Natural killer cell (primary cell): Measurements from ENCODE around the gene RNGTT. TPM values are rescaled to one million over a fixed set of nuclear protein-coding genes. Genes with fewer than 3 reads are reported as not detected.
A peak's percentile ranks its signal among the peaks of the same experiment; 100 is the strongest.

Experiments used
- ATAC-seq, 3 donors: fragments of 150-1000 bp in 2 of 3; fragments of 200-7000 bp in 1 of 3; cut with Tn5 transposase; 1 replicate in 1 of 3; 2 replicates in 2 of 3; pipeline ENCODE4 v1.10.0; 2021; ENCODE audit warnings: mild to moderate bottlenecking in 2 of 3, moderate library complexity in 2 of 3
- DNase-seq, 2 donors: peaks; one replicate each; pipeline versions ENCODE4 v3.0.0 to v3.0.0-alpha.2; 2013 to 2021; ENCODE audit warnings: mixed read lengths in 1 of 2
- H3K27ac ChIP-seq: one replicate; pipeline ENCODE4 v1.5.1; 2013; ENCODE audit warnings: mild to moderate bottlenecking, low read length
- H3K27me3 ChIP-seq: one replicate; pipeline ENCODE4 v1.6.1; 2013; ENCODE audit warnings: low read length; ENCODE audit not compliant: control insufficient read depth, insufficient read depth
- H3K36me3 ChIP-seq: one replicate; pipeline ENCODE4 v1.6.1; 2013; ENCODE audit warnings: low read length; ENCODE audit not compliant: control insufficient read depth, insufficient read depth
- H3K4me1 ChIP-seq: one replicate; pipeline ENCODE4 v1.6.1; 2013; ENCODE audit warnings: low read length; ENCODE audit not compliant: control insufficient read depth, insufficient read depth
- H3K4me3 ChIP-seq: one replicate; pipeline ENCODE4 v1.5.1; 2013; ENCODE audit warnings: low read length
- H3K9me3 ChIP-seq: one replicate; pipeline ENCODE4 v1.6.1; 2013; ENCODE audit warnings: low read length; ENCODE audit not compliant: control insufficient read depth, insufficient read depth
- H3K27ac Mint-ChIP-seq, 2 donors: one replicate each; pipeline ENCODE4 v1.8.0; 2022; ENCODE audit warnings: mild to moderate bottlenecking in 2 of 2, mixed read lengths in 2 of 2, moderate library complexity in 1 of 2
- H3K27me3 Mint-ChIP-seq, 2 donors: one replicate each; pipeline ENCODE4 v1.8.0; 2022; ENCODE audit warnings: low read depth in 2 of 2, mixed read lengths in 2 of 2
- H3K36me3 Mint-ChIP-seq: one replicate; pipeline ENCODE4 v1.8.0; 2022; ENCODE audit warnings: mixed read lengths
- H3K4me1 Mint-ChIP-seq, 2 donors: one replicate each; pipeline ENCODE4 v1.8.0; 2022; ENCODE audit warnings: mixed read lengths in 2 of 2
- H3K4me3 Mint-ChIP-seq: one replicate; pipeline ENCODE4 v1.8.0; 2022; ENCODE audit warnings: mild to moderate bottlenecking, moderate library complexity, mixed read lengths
- H3K9me3 Mint-ChIP-seq, 2 donors: one replicate each; pipeline ENCODE4 v1.8.0; 2022; ENCODE audit warnings: mixed read lengths in 2 of 2
- WGBS: methylation state at CpG from one replicate; pipeline ENCODE4 v1.1.7; 2013; ENCODE audit warnings: missing lambda C conversion rate; ENCODE audit not compliant: insufficient coverage; 5-methylcytosine and 5-hydroxymethylcytosine counted together
- intact Hi-C: fragments of 100-400 bp; cut with micrococcal nuclease; formaldehyde crosslinking; loops from one replicate; pipeline ENCODE4 v1.14.2; 2022
- total RNA-seq, 4 donors: library from RNA; stranded (reverse); fragments of 120-200 nt in 1 of 4; gene quantifications; one replicate each; pipeline versions ENCODE4 v1.2.3 to v1.2.4, GENCODE V29; 2013 to 2022
- TF ChIP-seq, protein P1 (sequence below): fragments of 200-600 bp; IDR thresholded peaks from one replicate; pipeline ENCODE4 v1.8.0; 2022; ENCODE audit warnings: antibody characterized with exemption

The RNGTT gene
- total RNA-seq, 3 donors from 2014 or later (not counting 1 experiment from before 2014, with no cell fraction given), result 23.1 to 27.2 (median 23.1) TPM

DNA sequence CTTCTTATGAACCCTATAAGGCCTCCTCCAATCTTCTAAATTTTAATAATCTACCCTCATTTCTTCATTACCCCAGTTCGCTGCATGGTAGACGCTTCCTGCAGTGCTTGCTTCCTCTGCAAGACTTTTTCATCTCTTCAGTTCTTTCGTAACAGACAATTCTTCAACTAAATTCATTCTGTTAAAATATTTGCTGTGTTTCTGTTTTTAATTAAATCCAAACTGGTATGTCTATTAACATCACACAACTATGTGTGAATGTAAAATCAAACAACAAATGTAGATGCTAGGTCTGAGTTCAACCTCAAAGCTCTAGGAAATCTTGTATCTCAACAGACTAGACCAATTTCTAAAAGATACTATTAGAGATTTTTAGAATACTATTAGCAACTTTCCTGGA is 199.3 kb downstream of the RNGTT start:
- Histone ChIP-seq H3K27ac (no peak overlapping the region), H3K9me3 (no peaks in the 10 kb centered on the region), H3K27me3 (no peaks in the 10 kb centered on the region), H3K4me3 (no peak overlapping the region), H3K4me1 (no peaks in the 10 kb centered on the region), H3K36me3 (no peaks in the 10 kb centered on the region)
- Mint-ChIP-seq H3K4me3 (no peak overlapping the region), H3K27me3 (no peaks in the 10 kb centered on the region), H3K4me1 (peaks cover 0 to 3% of the 10 kb centered on the region in 2 donors), H3K36me3 (no peaks in the 10 kb centered on the region), H3K27ac (no peak overlapping the region), H3K9me3 (no peaks in the 10 kb centered on the region)
- intact Hi-C loops, result no loop called here
- DNase-seq (no peak), ATAC-seq (no peak)
- TF ChIP-seq, protein P1, sequence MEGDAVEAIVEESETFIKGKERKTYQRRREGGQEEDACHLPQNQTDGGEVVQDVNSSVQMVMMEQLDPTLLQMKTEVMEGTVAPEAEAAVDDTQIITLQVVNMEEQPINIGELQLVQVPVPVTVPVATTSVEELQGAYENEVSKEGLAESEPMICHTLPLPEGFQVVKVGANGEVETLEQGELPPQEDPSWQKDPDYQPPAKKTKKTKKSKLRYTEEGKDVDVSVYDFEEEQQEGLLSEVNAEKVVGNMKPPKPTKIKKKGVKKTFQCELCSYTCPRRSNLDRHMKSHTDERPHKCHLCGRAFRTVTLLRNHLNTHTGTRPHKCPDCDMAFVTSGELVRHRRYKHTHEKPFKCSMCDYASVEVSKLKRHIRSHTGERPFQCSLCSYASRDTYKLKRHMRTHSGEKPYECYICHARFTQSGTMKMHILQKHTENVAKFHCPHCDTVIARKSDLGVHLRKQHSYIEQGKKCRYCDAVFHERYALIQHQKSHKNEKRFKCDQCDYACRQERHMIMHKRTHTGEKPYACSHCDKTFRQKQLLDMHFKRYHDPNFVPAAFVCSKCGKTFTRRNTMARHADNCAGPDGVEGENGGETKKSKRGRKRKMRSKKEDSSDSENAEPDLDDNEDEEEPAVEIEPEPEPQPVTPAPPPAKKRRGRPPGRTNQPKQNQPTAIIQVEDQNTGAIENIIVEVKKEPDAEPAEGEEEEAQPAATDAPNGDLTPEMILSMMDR, result no peak
- WGBS, result 97% methylated on average over 2 of the region's 3 CpGs

DNA sequence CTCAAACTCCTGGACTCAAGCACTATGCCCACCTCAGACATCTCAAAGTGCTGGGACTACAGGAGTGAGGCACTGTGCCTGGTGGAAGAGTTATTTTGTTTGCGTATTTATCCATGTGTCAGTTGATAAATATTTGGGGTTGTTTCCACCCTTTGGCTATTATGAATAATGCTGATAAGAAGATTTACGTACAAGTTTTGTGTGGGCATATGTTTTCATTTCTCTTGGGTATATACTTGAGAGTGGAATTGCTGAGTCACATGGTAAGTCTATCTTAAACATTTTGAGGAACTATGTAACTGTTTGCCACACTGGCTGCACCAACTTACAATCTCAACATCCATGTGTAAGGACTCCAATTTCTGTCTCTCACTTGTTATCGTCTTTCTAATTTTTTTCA is 200.3 kb downstream of the RNGTT start:
- peaks cover 0 to 3% of the 10 kb centered on the region in 2 donors for H3K4me1 Mint-ChIP-seq
- no peaks in the 10 kb centered on the region for H3K4me1 ChIP-seq
- intact Hi-C loops, result no loop called here
- DNase-seq (no peak), ATAC-seq (no peak)
- no peak overlapping the region for H3K27ac ChIP-seq
- 90% methylated on average over 3 of the region's 3 CpGs for WGBS
- no peaks in the 10 kb centered on the region for H3K27me3 Mint-ChIP-seq
- no peaks in the 10 kb centered on the region for H3K27me3 ChIP-seq
- no peak overlapping the region for H3K27ac Mint-ChIP-seq
- no peaks in the 10 kb centered on the region for H3K9me3 ChIP-seq
- no peaks in the 10 kb centered on the region for H3K36me3 Mint-ChIP-seq
- H3K9me3 Mint-ChIP-seq, result no peaks in the 10 kb centered on the region
- TF ChIP-seq, protein P1, result no peak
- no peak overlapping the region for H3K4me3 Mint-ChIP-seq
- no peaks in the 10 kb centered on the region for H3K36me3 ChIP-seq
- H3K4me3 ChIP-seq, result no peak overlapping the region

DNA sequence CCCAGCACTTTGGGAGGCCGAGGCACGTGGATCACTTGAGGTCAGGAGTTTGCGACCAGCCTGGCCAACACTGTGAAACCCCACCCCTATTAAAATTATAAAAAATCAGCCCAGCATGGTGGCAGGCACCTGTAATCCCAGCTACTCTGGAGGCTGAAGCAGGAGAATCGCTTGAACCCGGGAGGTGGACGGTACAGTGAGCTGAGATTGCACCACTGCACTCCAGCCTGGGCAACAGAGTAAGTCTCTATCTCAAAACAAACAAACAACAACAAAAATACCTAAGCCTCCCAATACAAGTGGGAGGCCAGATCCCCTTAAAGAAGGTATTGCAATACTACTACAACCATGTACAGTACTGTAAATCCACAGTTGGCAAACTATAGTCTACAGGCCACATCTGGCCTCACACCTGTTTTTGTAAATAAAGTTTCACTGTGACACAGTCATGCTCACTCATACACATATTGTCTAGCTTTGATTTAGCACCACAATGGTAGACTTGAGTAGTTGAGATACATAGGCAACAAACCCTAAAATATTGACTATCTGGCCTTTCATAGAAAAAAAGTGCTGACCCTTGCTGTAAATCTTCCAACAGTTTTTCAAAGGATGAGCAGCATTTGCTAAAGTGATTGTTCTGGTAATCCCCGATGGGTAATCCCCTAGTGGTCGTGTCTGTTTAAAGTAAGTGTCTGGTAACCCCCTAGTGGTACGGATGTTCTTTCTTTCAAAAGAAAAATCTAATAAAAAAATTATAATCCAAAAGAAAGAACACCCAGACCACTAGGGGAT is 202.0 kb downstream of the RNGTT start:
- H3K4me1 Mint-ChIP-seq, result peaks cover 3 to 5% of the 10 kb centered on the region in 2 donors
- Histone ChIP-seq H3K36me3 (no peaks in the 10 kb centered on the region), H3K27me3 (no peaks in the 10 kb centered on the region), H3K4me1 (no peaks in the 10 kb centered on the region), H3K27ac (no peak overlapping the region), H3K4me3 (no peak overlapping the region), H3K9me3 (no peaks in the 10 kb centered on the region)
- 90% methylated on average over 7 of the region's 9 CpGs for WGBS
- ATAC-seq (peak in 2 of 3 donors; percentile 9 to 56), DNase-seq (peak in 1 of 2 donors; percentile 38)
- no peaks in the 10 kb centered on the region for H3K27me3 Mint-ChIP-seq
- intact Hi-C loops, result no loop called here
- H3K4me3 Mint-ChIP-seq, result no peak overlapping the region
- no peak overlapping the region for H3K27ac Mint-ChIP-seq
- H3K9me3 Mint-ChIP-seq, result no peaks in the 10 kb centered on the region
- H3K36me3 Mint-ChIP-seq, result no peaks in the 10 kb centered on the region
- TF ChIP-seq, protein P1, result no peak

DNA sequence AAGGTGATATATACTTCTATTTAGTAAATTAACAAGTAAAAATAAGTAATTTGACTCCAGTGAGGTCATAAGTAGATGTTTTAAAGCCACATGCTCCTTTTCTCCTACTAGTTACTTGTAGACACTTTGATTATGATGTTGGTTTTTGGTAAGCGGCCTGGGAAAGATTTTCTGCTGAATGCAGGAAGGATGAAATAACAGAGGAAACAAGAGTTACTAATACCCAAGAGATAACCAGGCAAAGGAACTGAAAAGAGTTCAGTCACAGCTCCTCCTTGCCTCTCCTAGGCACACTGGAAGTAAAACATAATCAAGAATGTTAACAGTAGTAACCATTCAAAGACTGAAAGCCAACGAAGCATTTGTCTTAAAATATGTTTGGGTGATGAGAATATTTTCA is 203.3 kb downstream of the RNGTT start:
- Histone ChIP-seq H3K27ac (no peak overlapping the region), H3K9me3 (no peaks in the 10 kb centered on the region), H3K4me3 (no peak overlapping the region), H3K4me1 (no peaks in the 10 kb centered on the region), H3K36me3 (no peaks in the 10 kb centered on the region), H3K27me3 (no peaks in the 10 kb centered on the region)
- intact Hi-C loops, result no loop called here
- no peak overlapping the region for H3K27ac Mint-ChIP-seq
- no peak for DNase-seq
- TF ChIP-seq, protein P1, result no peak
- no peak for ATAC-seq
- H3K4me3 Mint-ChIP-seq, result no peak overlapping the region
- peaks cover 0 to 5% of the 10 kb centered on the region in 2 donors for H3K4me1 Mint-ChIP-seq
- no peaks in the 10 kb centered on the region for H3K9me3 Mint-ChIP-seq
- no peaks in the 10 kb centered on the region for H3K27me3 Mint-ChIP-seq
- H3K36me3 Mint-ChIP-seq, result peaks cover 3% of the 10 kb centered on the region
- no CpG with 5 or more reads among the region's 2 CpGs for WGBS
